Body of pancreas (tissue), 4 donors: ENCODE data around the gene WNK2.

ENCODE experiments used
- CTCF ChIP-seq, 7 experiments: fragments of 450-650 bp in 4 of 7; fragments of 200-600 bp in 3 of 7; sonication (generic) in 3 of 7; IDR thresholded peaks; one replicate each; pipeline ENCODE4 v1.5.1; 2016 to 2019; ENCODE audit warnings: antibody characterized with exemption in 7 of 7
- POLR2A ChIP-seq, 3 donors: fragments of 450-650 bp; IDR thresholded peaks; one replicate each; pipeline ENCODE4 v1.6.1; 2016; ENCODE audit warnings: antibody characterized with exemption in 3 of 3, mild to moderate bottlenecking in 2 of 3

GRCh38 chr9:93265972-93266371 lies 82.0 kb downstream of the WNK2 start:
- TF ChIP-seq CTCF (IDR thresholded peaks at IDR 0.05) (no peak), POLR2A (IDR thresholded peaks at IDR 0.05) (no peak)
